GM23338 (cell line): ENCODE data around the gene NLRX1.

Experiments used
- CREB1 ChIP-seq: fragments of 250-450 bp; sonication (Bioruptor Pico); IDR thresholded peaks from 2 replicates; pipeline ENCODE4 v1.5.0; 2020; ENCODE audit warnings: low read depth, mild to moderate bottlenecking, moderate library complexity
- EZH2 ChIP-seq: fragments of 200-600 bp; sonication (generic); IDR thresholded peaks from one replicate; pipeline ENCODE4 v1.8.0; 2017; ENCODE audit warnings: antibody characterized with exemption, mild to moderate bottlenecking, low read depth; ENCODE audit not compliant: unreplicated experiment
- EZH2phosphoT487 ChIP-seq: fragments of 200-600 bp; sonication (generic); IDR thresholded peaks from one replicate; pipeline ENCODE4 v1.8.1; 2018; ENCODE audit warnings: antibody characterized with exemption; ENCODE audit not compliant: unreplicated experiment
- JUNB ChIP-seq: IDR thresholded peaks from one replicate; pipeline ENCODE4 v1.6.1; 2016; ENCODE audit warnings: antibody characterized with exemption; ENCODE audit not compliant: unreplicated experiment
- NANOG ChIP-seq: IDR thresholded peaks from 2 replicates; pipeline ENCODE4 v1.6.1; 2016; ENCODE audit warnings: antibody characterized with exemption, borderline replicate concordance
- POLR2AphosphoS5 ChIP-seq: IDR thresholded peaks from 2 replicates; pipeline ENCODE4 v1.6.1; 2016; ENCODE audit warnings: antibody characterized with exemption, low read depth
- TF ChIP-seq, protein P1 (sequence below), 2 experiments: fragments of 200-600 bp in 1 of 2; sonication (generic) in 1 of 2; conservative IDR thresholded peaks; 2 replicates each; pipeline versions ENCODE4 v1.5.1 to v1.6.1; 2016 to 2017; ENCODE audit warnings: antibody characterized with exemption in 2 of 2, low read depth in 2 of 2, mild to moderate bottlenecking in 2 of 2, moderate library complexity in 1 of 2

DNA sequence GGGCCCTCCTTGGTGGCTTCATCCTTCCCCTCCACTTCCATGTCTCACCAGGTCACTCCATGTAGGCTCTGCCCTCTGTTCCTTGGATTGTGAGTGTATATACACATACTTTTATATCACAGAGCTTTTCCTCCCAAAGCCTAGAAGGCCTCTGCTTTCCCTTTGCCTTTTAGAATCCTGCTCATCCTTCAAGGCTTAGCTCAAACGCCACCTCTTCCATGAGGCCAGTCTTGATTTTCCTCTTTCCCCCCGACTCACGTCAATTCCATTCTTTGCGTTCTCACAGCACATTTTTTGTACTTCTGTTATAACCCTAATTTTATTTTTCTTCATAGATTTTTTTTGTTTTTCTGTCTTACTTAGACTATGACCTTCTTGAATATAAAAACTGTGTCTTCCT, 15.9 kb upstream of the NLRX1 start:
- TF ChIP-seq, protein P1, sequence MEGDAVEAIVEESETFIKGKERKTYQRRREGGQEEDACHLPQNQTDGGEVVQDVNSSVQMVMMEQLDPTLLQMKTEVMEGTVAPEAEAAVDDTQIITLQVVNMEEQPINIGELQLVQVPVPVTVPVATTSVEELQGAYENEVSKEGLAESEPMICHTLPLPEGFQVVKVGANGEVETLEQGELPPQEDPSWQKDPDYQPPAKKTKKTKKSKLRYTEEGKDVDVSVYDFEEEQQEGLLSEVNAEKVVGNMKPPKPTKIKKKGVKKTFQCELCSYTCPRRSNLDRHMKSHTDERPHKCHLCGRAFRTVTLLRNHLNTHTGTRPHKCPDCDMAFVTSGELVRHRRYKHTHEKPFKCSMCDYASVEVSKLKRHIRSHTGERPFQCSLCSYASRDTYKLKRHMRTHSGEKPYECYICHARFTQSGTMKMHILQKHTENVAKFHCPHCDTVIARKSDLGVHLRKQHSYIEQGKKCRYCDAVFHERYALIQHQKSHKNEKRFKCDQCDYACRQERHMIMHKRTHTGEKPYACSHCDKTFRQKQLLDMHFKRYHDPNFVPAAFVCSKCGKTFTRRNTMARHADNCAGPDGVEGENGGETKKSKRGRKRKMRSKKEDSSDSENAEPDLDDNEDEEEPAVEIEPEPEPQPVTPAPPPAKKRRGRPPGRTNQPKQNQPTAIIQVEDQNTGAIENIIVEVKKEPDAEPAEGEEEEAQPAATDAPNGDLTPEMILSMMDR (conservative IDR thresholded peaks at IDR 0.05; ENCODE audit: low read depth in 2 of 2), result no peak
- TF ChIP-seq EZH2 (no peak), CREB1 (CRISPR knock-in tag) (no peak), POLR2AphosphoS5 (no peak), JUNB (no peak), EZH2phosphoT487 (no peak), NANOG (no peak)
